Glomerular endothelial cell (primary cell): Measurements from ENCODE around the gene BEST1. TPM values are rescaled to one million over a fixed set of nuclear protein-coding genes. Genes with fewer than 3 reads are reported as not detected.
"Not testable (repeated sequence)": the region's sequence is repeated elsewhere in the genome, so short reads cannot be mapped to it uniquely, and the experiment has no call there.

ENCODE experiments used
- DNase-seq: peaks from one replicate; pipeline ENCODE4 v3.0.0-alpha.2; 2011; ENCODE audit warnings: low read depth, low spot score; ENCODE audit errors: extremely low read depth
- total RNA-seq: library from RNA; depleted of rRNA; stranded (reverse); fragments of >200 nt; gene quantifications from 2 replicates; pipeline ENCODE4 v1.2.3, GENCODE V29; 2015

The BEST1 gene
- total RNA-seq, 1 donor from 2014 or later: not detected

DNA sequence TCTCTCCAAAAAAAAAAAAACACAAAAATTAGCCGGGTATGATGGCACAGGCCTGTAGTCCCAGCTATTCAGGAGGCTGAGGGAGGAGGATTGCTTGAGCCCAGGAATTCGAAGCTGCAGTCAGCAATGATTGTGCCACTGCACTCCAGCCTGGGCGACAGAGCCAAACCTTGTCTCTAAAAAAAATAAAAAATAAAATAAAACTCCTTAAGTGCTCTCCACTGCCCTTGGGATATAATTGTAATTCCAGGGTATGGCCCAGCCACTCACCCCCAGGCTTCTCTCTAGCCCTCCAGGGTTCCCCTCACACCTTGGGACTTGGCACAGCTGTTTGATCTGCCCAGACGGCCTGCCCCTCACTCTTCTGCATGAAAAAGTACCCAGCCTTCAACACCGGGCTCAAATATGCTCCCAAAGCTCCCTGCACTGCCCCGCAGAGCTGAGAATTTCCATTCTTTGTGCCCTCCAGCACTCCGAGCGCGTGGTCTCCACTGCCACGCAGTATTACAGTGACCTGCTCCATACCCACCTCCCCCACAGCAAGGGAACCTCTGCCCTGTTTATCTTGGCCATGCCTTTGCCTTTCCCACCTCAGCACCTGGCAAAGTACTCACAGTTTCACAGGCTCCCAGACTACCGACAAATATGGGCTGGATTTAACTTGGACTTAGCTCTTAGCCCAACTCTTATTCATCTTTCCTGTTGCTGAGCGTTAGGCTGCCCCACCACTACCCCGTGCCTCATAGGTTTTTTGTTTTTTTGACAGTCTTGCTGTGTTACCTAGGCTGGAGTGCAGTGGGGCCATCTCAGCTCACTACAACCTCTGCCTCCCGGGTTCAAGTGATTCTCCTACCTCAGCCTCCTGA is 24.8 kb downstream of the BEST1 start:
- DNase-seq: no peak

- DNase-seq: no peak
These were observed 25.7 kb downstream of the BEST1 start for GRCh38 chr11:61975638-61976419.

- DNase-seq: no peak
These were observed 26.3 kb downstream of the BEST1 start for GRCh38 chr11:61976420-61976800.

DNA sequence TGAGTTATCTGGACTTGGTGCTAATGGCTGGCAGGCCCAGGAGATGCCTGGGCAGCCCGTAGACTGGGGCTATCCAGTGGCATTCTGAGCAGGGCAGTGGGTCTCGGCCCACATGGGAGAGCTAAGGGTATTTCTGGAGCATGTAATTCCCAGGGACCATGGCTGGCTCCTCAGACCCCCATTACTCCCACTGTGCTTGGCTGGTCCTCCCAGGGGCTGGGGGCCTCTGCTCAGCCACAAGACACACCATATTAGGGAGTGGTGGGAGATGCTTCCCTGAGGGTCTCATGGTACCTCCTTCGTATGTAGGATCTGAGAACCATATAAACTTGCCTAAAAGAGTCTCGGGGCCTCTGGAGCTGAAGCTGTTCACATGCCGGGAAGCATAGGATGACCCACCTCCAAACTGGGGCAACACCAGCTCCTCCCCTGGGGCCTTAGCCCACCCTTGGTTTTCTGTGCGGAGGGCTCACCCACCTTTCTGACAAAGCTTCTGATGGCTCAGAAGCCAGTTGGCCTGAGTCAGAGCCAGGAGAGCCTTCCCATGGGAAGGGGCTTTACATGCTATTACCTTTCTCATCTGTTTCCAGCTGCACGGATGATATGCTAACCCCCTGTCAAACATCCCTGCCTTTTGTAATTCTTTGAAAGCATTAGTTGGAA is 26.8 kb downstream of the BEST1 start:
- no peak for DNase-seq

DNA sequence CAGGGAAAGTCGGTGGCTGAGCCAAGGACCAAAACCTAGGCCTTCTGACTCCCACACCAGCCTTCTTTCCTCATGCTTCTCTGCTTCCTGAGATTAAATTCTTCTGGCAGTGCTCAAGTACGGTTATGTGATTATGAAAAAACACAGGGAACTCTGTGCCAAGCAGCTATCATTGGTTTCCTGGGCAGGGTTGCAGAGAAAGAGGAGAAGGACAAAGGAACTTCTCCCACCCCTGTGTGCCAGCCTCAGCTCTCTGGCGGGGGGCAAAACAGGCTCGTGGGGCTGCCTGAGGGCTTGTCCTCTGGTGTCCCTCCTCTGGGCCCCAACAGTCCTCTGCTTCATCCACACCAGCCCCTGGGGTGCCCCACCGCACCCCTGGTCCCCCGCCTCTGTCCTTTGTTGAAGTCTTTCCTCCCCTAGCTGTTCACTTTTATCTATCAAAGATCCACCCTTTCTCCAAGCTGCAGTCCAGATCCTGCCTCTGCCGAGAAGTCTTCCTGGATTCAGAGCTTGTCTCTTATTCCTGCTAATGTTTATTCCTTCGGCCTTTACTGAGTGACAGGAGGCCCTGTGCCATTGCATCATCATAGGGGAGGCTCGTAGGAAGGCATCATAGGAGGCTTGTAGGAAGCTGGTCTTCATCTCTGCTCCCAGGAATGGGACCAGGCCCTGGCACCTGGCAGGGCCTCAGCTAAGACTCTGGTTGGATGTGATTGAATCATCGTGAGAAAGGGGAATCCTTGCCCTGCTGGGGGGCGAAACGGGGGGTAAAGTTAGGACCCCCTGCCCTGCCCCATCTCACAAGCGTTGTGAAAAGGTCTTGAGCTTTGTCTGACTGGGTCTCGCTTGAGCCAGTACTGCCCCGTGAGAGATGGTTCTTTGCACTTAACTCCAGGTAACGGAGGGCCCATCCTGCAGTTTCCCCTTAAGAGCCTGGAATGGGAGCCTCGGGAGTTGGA is 28.8 kb downstream of the BEST1 start:
- DNase-seq: no peak

- no peak for DNase-seq
These were observed 30.8 kb downstream of the BEST1 start for GRCh38 chr11:61980783-61981541.

GRCh38 chr11:61983419-61983818 is 33.3 kb downstream of the BEST1 start:
- DNase-seq: no peak

GRCh38 chr11:61985869-61986268 is 35.7 kb downstream of the BEST1 start:
- no peak for DNase-seq

DNA sequence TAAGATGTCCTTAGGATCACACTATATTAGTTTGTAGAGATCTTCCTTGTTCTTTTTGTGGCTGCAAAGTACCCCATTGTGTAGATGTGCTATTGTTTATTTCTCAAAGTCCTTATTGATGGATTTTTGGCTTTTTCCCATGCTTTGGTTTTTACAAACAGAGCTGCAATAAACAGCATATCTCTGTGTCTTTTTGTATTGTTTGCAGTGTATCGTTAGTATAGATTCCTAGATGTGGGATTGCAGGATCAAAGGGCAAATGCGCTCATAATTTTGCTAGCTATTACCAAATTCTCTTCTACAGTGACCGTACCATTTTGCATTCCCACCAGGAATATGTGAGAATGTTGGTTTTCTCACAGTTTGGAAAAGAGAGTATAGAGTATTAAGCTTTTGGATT is 44.8 kb downstream of the BEST1 start:
- no peak for DNase-seq

DNA sequence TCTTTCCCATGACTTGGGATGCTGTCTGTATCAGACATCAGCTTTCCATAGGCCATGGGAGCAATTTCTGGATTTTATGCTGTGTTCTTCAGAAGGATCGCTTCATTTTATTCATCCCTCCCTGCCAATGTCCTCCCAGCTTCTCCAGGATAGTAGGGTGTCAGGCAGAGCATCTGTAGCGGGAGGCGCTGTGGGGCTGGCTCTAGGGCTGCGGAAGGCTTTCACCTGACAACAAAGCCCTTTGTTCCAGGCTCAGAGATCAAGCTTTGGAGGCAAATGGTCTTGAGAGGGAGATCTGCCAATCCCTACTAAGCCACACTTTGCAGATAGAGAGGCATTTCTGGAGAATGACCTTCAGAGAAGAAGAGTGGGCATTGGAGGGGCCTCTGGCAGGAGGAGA is 46.8 kb downstream of the BEST1 start:
- DNase-seq: no peak

DNA sequence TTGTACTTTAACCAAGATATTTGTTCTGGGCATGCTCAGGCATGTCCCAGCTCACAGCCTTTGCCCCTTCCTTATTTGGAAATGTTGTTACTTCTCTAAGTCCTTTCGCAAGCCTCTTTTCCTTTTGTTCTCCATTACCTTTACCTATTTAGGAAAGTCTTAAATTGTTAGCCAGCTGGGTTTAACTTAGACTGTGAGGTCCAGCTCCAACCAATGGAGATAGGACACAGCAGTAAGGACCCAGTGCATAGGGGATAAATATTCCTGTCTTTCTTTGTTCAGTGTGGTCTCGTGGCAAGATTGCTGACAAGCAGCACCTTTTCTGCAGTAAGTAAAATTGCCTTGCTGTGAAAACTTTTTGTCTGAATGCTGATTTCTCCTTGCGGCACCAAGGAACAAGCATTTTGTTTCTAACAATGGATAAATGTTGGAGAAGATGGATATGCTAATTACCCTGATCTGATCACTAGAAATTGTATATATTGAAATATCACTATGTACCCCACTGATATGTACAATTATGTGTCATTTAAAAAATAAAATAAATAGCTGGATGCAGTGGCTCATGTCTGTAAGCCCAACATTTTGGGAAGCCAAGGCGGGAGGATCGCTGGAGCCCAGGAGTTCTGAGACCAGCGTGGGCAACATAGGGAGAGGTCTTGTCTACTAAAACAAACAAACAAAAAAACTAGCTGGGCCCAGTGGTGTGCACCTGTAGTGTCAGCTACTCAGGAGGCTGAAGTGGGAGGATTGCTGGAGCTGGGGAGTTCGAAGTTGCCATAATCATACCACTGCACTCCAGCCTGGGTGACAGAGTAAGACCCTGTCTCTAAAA is 49.2 kb downstream of the BEST1 start:
- no peak for DNase-seq

GRCh38 chr11:62000539-62001446 is 50.6 kb downstream of the BEST1 start:
- DNase-seq: no peak

DNA sequence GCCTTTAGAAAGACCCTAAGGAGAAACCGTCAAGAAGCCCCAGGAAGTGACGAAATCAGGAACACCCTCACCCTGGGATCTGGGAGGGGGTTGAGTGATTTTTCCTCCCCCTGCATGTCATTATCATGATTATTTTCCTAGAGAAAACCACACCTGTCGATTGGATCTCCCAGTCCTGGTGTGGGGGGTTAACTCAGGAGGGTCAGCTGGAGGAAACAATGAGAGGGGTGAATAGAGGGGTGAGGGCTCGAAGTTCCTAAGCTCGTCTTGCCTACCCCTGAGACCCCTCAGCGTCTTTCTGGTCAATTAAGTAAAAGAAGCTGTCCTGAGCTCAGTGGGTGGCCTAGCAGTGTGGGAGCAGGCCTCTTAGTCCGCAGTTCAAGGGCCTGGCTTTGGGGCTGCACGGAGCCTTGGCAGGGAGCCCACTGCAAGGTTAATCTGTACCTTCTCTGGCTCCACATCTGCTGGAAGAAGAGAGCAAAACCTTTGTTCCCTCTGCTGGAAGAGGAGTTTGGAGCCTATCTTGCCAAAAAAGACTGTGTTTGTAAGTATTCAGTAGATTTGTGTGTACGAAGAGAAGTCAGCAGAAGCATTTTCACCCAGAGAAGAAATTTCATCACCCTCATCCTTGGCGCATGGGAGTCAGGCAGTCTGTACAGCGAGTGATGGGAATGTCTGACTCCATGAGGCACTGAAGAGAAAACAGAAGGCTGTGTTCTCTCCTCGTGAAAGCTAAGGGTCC is 51.5 kb downstream of the BEST1 start:
- DNase-seq: no peak

DNA sequence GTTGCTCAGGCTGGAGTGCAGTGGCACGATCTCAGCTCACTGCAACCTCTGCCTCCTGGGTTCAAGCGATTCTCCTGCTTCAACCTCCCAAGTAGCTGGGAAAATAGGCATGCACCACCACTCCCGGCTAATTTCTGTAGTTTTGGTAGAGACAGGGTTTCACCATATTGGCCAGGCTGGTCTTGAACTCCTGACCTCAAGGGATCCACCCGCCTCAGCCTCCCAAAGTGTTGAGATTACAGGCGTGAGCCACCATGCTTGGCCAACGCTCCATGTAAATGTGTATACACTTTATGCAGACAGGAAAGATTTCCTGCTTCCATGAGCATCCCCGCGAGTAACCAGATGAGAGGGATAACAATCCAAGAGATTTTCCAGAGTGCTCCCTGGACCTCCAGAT is 52.1 kb downstream of the BEST1 start:
- DNase-seq: not testable (repeated sequence)

GRCh38 chr11:62004473-62004872 is 54.3 kb downstream of the BEST1 start:
- peak; percentile 16 for DNase-seq

GRCh38 chr11:62008193-62008592 is 58.0 kb downstream of the BEST1 start:
- DNase-seq: no peak

- DNase-seq: no peak
These were observed 60.9 kb downstream of the BEST1 start for GRCh38 chr11:62010935-62011528.
